ENCODE measurements around the gene ABR. TPM values are rescaled to one million over a fixed set of nuclear protein-coding genes. Genes with fewer than 3 reads are reported as not detected.

ABR gene
- total RNA-seq, 1 donor from 2014 or later = 92.7 TPM

DNA sequence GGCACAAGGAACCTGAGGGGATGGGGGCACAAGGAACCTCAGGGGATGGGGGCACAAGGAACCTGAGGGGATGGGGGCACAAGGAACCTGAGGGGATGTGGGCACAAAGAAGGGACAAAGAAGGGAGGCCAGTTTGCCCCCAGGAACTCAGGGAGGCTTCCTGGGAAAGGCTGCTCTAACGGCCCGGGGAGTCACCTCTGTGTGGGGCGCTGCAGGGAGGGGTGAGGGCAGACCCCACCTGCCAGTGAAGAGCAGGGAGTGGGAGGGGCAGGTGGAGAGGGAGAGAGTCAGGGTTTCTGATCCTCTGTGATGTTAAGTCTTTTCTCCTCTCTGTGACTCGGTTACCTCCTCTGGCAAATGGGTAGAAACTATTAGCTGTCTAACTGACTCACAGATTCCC, 125.1 kb downstream of the ABR start:
- peaks cover 14% of the 10 kb centered on the region for H3K4me1 Mint-ChIP-seq
- no peaks in the 10 kb centered on the region for H3K27me3 ChIP-seq
- no peak overlapping the region for H3K27ac Mint-ChIP-seq

DNA sequence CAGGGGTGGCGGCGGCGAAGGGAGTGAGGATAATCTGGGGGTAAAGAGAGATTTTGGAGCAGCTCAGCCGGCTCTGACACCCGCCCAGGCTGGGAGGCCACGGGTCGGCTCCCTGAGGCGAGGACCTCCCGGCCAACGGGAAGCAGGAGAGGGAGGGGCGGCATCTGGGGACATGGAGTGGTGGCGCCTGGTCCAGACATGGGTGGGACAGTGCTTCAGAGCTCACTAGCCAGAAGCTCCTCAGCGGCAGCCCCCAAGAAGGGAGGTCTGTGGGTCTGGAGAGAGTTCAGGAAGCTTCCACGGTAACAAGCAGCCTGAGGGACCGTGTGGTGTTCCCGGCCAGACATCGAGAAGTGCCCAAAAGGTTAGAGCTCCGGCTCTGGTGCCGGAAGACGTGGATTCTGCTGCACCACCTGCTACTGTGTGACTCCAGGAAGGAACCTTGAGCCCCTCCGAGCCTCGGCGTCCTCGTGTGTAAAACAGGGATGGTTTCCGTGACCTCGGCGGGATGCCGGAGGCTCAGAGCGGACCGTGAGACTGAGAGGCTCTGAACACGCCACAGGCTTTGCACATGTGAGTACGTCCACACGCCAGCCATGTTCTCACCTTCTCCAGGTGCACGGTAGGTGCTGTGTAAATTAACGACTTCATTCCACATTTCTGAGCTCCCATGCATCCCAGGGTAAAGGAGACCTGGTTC, 126.0 kb downstream of the ABR start:
- Mint-ChIP-seq H3K9me3 (no peaks in the 10 kb centered on the region), H3K4me3 (peak overlapping the region; percentile 27), H3K4me1 (peaks cover 14% of the 10 kb centered on the region), H3K36me3 (peaks cover 19% of the 10 kb centered on the region), H3K27ac (no peak overlapping the region), H3K27me3 (ENCODE audit: insufficient read depth, low read depth) (peaks cover 6% of the 10 kb centered on the region)
- no peaks in the 10 kb centered on the region for H3K27me3 ChIP-seq
- H2AFZ ChIP-seq (replicated peaks) = no peak overlapping the region
- no peaks in the 10 kb centered on the region for H3K36me3 ChIP-seq
- H3K4me2 ChIP-seq = no peak overlapping the region
- no peaks in the 10 kb centered on the region for H3K4me1 ChIP-seq
- no peak overlapping the region for H3K27ac ChIP-seq
- no peaks in the 10 kb centered on the region for H3K9me3 ChIP-seq (ENCODE audit: low read depth)
- no peak overlapping the region for H3K4me3 ChIP-seq
- no peak overlapping the region for H3K9ac ChIP-seq
- no peaks in the 10 kb centered on the region for H3K79me2 ChIP-seq (ENCODE audit: low read depth)
- peaks cover 4% of the 10 kb centered on the region for H4K20me1 ChIP-seq (ENCODE audit: low read depth)
- TF ChIP-seq EZH2phosphoT487 (IDR thresholded peaks at IDR 0.05) (no peak), EZH2 (IDR thresholded peaks at IDR 0.05) (no peak)
- TF ChIP-seq, protein P1, sequence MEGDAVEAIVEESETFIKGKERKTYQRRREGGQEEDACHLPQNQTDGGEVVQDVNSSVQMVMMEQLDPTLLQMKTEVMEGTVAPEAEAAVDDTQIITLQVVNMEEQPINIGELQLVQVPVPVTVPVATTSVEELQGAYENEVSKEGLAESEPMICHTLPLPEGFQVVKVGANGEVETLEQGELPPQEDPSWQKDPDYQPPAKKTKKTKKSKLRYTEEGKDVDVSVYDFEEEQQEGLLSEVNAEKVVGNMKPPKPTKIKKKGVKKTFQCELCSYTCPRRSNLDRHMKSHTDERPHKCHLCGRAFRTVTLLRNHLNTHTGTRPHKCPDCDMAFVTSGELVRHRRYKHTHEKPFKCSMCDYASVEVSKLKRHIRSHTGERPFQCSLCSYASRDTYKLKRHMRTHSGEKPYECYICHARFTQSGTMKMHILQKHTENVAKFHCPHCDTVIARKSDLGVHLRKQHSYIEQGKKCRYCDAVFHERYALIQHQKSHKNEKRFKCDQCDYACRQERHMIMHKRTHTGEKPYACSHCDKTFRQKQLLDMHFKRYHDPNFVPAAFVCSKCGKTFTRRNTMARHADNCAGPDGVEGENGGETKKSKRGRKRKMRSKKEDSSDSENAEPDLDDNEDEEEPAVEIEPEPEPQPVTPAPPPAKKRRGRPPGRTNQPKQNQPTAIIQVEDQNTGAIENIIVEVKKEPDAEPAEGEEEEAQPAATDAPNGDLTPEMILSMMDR (IDR thresholded peaks at IDR 0.05) = no peak
- H3F3A ChIP-seq (ENCODE audit: low read depth) = peaks cover 7% of the 10 kb centered on the region
- no peak for DNase-seq (ENCODE audit: low spot score)

More for the DNA sequence above, 125.1 kb downstream of the ABR start:
- Histone ChIP-seq H3K4me1 (no peaks in the 10 kb centered on the region), H3F3A (ENCODE audit: low read depth) (peaks cover 7% of the 10 kb centered on the region), H4K20me1 (ENCODE audit: low read depth) (peaks cover 4% of the 10 kb centered on the region), H3K4me2 (no peak overlapping the region), H3K27ac (no peak overlapping the region), H3K36me3 (no peaks in the 10 kb centered on the region), H3K9me3 (ENCODE audit: low read depth) (no peaks in the 10 kb centered on the region), H3K4me3 (no peak overlapping the region), H3K79me2 (ENCODE audit: low read depth) (no peaks in the 10 kb centered on the region), H3K9ac (no peak overlapping the region), H2AFZ (replicated peaks) (no peak overlapping the region)
- DNase-seq (ENCODE audit: low spot score) = no peak
- peaks cover 25% of the 10 kb centered on the region for H3K36me3 Mint-ChIP-seq
- no peaks in the 10 kb centered on the region for H3K9me3 Mint-ChIP-seq
- H3K4me3 Mint-ChIP-seq = no peak overlapping the region
- H3K27me3 Mint-ChIP-seq (ENCODE audit: insufficient read depth, low read depth) = peaks cover 5% of the 10 kb centered on the region
- TF ChIP-seq, protein P1 (IDR thresholded peaks at IDR 0.05) = no peak
- TF ChIP-seq EZH2phosphoT487 (IDR thresholded peaks at IDR 0.05) (no peak), EZH2 (IDR thresholded peaks at IDR 0.05) (no peak)

DNA sequence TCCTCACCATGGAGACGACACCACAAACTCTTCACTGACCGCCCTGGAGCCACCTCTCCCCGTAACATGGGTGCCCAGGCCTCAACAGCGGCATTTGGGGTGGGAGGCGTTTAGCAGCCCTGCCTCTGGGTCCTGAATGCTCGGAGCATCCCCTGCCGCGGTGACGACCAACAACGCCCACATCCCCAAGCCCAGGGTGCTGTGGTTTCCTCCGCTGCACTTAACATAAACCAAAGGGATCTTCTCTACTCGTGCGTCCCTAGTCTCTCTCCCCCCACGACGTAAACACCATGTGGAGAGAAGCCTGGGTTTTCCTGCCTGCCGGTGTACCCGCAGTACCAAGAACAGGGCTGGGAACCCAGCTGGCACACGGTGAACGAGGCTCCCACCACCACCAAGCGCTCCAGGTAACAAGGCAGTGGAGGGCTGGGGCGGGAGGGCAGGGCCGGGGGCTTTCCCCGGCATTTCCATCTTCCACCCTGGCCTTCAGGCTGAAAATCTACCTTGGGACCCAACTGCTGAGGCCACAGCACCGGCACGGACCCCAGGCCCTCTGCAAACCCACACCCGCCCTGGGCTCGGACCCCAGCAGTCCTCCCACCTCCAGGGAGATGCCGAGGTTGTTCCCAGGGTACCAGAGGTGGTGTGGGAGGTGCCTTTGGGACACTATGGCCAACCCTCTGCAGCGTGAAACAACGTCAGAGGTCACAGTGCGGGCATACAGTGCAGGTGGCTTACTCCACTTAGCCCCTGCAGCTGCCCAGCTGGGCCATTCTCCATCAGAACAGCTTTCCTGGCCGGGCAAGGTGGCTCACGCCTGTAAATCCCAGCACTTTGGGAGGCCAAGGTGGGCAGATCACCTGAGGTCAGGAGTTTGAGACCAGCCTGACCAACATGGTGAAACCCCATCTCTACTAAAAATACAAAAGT, 128.5 kb downstream of the ABR start:
- Histone ChIP-seq H2AFZ (replicated peaks) (no peak overlapping the region), H3K36me3 (no peaks in the 10 kb centered on the region), H3K4me1 (no peaks in the 10 kb centered on the region), H3K9me3 (ENCODE audit: low read depth) (no peaks in the 10 kb centered on the region), H3K4me2 (no peak overlapping the region), H3K9ac (no peak overlapping the region), H3K27ac (no peak overlapping the region), H4K20me1 (ENCODE audit: low read depth) (peaks cover under 1% of the 10 kb centered on the region), H3F3A (ENCODE audit: low read depth) (peaks cover under 1% of the 10 kb centered on the region), H3K4me3 (no peak overlapping the region), H3K27me3 (no peaks in the 10 kb centered on the region), H3K79me2 (ENCODE audit: low read depth) (no peaks in the 10 kb centered on the region)
- Mint-ChIP-seq H3K4me3 (no peak overlapping the region), H3K27ac (no peak overlapping the region), H3K9me3 (no peaks in the 10 kb centered on the region), H3K4me1 (peaks cover 1% of the 10 kb centered on the region), H3K36me3 (peaks cover 9% of the 10 kb centered on the region), H3K27me3 (ENCODE audit: insufficient read depth, low read depth) (peaks cover 5% of the 10 kb centered on the region)
- TF ChIP-seq EZH2phosphoT487 (IDR thresholded peaks at IDR 0.05) = no peak
- no peak for TF ChIP-seq EZH2 (IDR thresholded peaks at IDR 0.05)
- TF ChIP-seq, protein P1 (IDR thresholded peaks at IDR 0.05) = no peak
- DNase-seq (ENCODE audit: low spot score) = no peak
